GM13977 (cell line): ENCODE data around the gene PRPF18.
A peak's percentile ranks its signal among the peaks of the same experiment; 100 is the strongest.

Experiments
- DNase-seq: peaks from one replicate; pipeline ENCODE4 v3.0.0; 2012; ENCODE audit warnings: low spot score
- CTCF ChIP-seq: IDR thresholded peaks from 2 replicates; pipeline ENCODE4 v1.5.1; 2012; ENCODE audit warnings: mild to moderate bottlenecking, control low read depth; ENCODE audit not compliant: insufficient read depth; ENCODE audit errors: extremely low read depth, missing control alignments
- in situ Hi-C: fragments of 300-500 bp; cut with MboI; formaldehyde crosslinking; loops from one replicate; pipeline ENCODE4 v1.12.0; 2022; ENCODE audit warnings: low sequenced_read_pairs, low pct_unique_long_range_greater_than_20kb, mixed read lengths, inconsistent platforms; ENCODE audit not compliant: unreplicated experiment

Gene PRPF18

DNA sequence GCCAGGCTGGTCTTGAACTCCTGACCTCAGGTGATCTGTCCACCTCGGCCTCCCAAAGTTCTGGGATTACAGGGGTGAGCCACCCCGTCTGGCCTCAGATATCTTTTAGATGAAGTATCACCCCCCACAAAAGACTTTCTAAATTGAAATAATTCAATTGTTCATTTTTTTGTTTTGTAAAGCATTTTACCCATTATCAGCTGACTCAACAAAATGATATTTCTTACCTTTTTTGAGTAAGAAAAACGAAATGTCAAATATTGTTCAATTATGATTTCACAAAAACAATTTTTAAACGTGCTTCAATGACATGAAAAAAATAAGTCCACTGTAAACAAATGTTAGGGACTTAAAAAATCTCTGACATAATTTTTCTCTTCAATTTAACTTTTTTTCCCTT is 822 bp upstream of the PRPF18 start:
- TF ChIP-seq CTCF = no peak
- no peak for DNase-seq
- in situ Hi-C loops = no loop called here

GRCh38 chr10:13587391-13587790 is 626 bp downstream of the PRPF18 start:
- no peak for DNase-seq
- TF ChIP-seq CTCF = no peak
- in situ Hi-C loops = no loop called here

GRCh38 chr10:13589316-13589715 is 2.6 kb downstream of the PRPF18 start:
- no peak for DNase-seq
- in situ Hi-C loops = no loop called here

DNA sequence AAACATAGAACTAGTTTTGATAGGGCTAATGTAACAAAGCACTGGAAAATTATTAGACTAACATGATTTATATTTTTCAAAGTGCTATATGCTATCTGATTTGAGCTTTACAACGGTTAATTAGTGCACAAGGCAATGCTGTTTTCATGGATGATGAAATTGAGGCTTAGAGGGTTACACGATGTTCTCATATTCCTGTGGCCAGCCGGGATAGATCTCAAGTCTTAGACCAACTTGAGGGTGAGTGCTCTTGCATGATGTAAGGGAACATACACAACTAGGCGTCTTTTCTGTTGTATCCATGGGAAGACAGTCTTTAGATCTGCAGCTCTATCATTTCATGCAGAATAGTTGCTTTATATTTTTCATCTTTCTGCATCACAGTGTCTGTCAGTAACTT is 4.1 kb downstream of the PRPF18 start:
- TF ChIP-seq CTCF = no peak
- in situ Hi-C loops = no loop called here
- no peak for DNase-seq

More at GRCh38 chr10:13589316-13589715, 2.6 kb downstream of the PRPF18 start:
- peak; percentile 10 for TF ChIP-seq CTCF

GRCh38 chr10:13592306-13592705 is 5.5 kb downstream of the PRPF18 start:
- no peak for DNase-seq
- TF ChIP-seq CTCF = no peak
- in situ Hi-C loops = no loop called here

DNA sequence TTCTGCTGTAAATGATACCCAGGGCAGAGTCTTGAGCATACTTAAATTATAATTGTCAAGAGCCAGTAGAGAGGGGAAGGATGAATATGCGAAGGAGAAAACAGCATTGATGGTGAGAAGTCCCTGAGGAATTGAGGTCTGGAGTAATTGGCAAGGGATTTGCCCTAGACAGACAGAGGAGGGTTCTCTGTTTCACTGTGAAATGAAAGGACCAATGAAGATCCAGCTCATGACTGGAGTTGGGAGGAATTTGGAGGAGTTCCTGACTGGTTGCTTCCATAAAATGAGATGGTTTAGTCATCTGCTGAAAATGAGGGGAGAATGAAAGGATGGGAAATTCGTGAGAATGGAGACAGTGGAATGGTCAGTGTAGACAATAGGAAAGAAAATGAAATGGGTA is 6.8 kb downstream of the PRPF18 start:
- in situ Hi-C loops = no loop called here
- no peak for DNase-seq
- TF ChIP-seq CTCF = no peak

GRCh38 chr10:13594641-13595040 is 7.9 kb downstream of the PRPF18 start:
- DNase-seq = no peak
- in situ Hi-C loops = no loop called here
- no peak for TF ChIP-seq CTCF
